C4-2B (cell line): ENCODE results near the gene CPNE8.

Source experiments
- ZFX ChIP-seq: fragments of 450-650 bp; IDR thresholded peaks from 2 replicates; pipeline ENCODE4 v1.6.1; 2017
- TF ChIP-seq, protein P1 (sequence below): fragments of 450-650 bp; conservative IDR thresholded peaks from 2 replicates; pipeline ENCODE4 v1.5.1; 2017; ENCODE audit warnings: mild to moderate bottlenecking

DNA sequence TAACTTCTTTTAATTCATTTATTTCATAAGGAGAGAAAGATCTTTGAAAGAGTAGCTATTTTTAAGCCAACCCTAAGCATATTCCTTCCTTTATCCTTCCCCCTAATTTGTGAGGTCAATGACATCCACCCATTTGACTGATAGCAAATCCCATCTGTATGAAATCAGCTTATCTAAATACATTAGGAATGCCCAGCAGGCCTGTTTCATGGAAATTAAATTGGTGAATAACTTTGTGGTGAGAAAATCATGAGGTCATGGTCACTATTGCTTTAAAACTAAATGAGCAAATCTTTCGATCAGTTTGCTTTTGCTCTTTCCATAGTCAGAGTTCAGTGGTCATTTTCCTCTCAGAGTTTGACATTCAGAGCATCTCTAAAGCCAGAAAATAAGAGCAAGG, 256.6 kb downstream of the CPNE8 start:
- TF ChIP-seq, protein P1, sequence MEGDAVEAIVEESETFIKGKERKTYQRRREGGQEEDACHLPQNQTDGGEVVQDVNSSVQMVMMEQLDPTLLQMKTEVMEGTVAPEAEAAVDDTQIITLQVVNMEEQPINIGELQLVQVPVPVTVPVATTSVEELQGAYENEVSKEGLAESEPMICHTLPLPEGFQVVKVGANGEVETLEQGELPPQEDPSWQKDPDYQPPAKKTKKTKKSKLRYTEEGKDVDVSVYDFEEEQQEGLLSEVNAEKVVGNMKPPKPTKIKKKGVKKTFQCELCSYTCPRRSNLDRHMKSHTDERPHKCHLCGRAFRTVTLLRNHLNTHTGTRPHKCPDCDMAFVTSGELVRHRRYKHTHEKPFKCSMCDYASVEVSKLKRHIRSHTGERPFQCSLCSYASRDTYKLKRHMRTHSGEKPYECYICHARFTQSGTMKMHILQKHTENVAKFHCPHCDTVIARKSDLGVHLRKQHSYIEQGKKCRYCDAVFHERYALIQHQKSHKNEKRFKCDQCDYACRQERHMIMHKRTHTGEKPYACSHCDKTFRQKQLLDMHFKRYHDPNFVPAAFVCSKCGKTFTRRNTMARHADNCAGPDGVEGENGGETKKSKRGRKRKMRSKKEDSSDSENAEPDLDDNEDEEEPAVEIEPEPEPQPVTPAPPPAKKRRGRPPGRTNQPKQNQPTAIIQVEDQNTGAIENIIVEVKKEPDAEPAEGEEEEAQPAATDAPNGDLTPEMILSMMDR: no peak
- no peak for TF ChIP-seq ZFX
